GM19438 (cell line): Measurements from ENCODE around the gene TMEM204.
"Not testable (repeated sequence)": the region's sequence is repeated elsewhere in the genome, so short reads cannot be mapped to it uniquely, and the experiment has no call there.

Source experiments
- ATAC-seq: cut with Tn5 transposase; IDR thresholded peaks from one replicate; pipeline ENCODE4 v1.9.1; 2021; ENCODE audit warnings: low read depth; ENCODE audit not compliant: unreplicated experiment

Gene TMEM204

GRCh38 chr16:1581804-1582203 lies 48.3 kb downstream of the TMEM204 start:
- ATAC-seq, result no peak

DNA sequence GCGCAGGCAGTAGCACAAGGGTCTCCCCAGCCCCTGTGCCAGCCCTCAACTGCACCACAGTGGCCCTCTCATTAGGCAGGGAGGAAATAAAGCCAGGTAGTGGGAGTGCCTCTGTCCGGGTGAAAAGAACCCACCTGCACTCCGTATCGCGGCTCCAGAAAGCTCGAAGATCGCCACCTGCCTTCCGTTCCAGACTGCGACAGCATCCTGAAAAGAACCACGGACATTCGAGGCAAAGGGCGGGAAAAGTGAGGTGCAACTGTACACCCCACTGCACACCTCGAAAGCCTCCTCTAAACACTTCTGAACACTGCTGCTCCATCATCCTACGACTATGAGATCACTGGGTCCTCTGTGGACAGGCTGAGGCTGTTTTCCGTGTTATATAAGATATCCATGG lies 49.7 kb downstream of the TMEM204 start:
- ATAC-seq, result no peak

- no peak for ATAC-seq
Measured at GRCh38 chr16:1584926-1585484, 51.5 kb downstream of the TMEM204 start.

DNA sequence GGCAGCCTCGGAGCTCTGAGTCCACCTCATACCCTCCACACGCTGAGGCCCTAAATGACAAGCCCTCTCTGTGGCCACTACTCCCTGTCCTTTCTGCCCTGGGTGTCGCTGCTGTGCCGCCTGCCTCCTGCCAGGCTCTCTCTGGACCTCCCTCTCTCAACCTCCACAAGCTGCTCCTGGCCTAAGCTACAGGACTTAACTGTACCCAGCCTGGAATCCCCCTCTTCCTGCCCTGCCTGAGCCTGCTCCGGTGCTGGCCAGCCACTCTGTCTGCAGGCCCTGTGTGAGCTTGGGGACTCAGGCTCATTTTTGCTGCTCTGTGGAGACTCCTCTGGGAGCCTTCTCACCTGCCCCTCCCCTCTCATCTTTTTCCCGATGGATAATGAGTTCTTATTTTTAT lies 56.9 kb downstream of the TMEM204 start:
- ATAC-seq, result no peak

DNA sequence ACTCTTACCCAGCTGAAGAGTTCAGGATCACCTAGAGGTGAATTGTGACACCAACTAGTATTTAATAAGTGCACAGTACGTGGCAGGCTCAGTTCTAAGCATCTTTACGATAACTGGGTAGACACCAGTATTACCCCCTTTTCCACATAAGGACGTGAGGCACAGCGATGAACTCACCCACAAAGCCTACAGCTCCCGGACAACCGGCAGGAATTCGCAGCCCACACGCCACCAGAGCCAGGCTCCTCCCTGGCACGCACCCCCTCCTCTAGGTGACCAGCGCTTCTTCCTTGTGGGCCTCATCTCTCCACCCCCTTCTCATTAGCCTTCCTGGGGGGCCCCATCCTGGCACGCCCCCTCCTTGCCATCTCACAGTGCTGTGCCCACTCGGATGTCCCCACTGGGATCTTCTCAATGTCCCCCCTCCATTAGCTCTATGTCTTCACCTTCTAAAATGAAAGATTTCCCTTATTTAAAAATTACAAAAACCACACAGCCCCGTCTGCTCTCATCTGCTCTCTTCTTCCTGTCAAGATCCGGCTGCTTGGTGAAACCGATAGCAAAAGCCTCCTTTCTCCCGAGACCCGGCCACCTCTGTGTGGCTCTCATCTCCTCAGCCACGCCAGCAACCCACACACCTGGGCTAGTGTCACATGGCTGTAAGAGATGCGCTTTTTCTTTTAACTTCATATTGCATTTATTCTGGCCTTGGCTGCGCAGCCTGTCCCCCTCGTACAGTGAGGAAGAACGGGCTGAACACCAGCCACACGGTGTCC lies 57.7 kb downstream of the TMEM204 start:
- no peak for ATAC-seq

- no peak for ATAC-seq
Measured at GRCh38 chr16:1592446-1592845, 59.0 kb downstream of the TMEM204 start.

GRCh38 chr16:1595511-1595910 lies 62.0 kb downstream of the TMEM204 start:
- not testable (repeated sequence) for ATAC-seq

DNA sequence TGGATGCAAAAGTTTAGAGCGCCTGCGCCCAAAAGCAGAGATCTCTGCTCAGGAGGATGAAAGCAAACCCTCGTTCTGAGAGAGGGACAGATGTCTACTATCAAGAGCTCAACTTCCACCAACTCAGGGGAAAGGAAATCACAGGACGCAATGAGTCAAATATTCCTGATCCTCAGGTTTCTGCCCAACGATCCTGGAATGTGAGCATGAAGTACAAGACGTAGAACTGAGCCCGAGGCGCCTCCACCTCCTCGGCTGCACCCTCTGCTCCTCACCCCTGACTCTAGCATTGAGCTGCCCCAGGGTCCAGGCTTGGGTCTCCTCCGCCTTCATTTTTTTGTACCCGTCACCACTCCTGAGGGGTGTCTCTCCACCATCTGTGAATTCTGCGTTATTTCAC lies 63.0 kb downstream of the TMEM204 start:
- ATAC-seq, result no peak

DNA sequence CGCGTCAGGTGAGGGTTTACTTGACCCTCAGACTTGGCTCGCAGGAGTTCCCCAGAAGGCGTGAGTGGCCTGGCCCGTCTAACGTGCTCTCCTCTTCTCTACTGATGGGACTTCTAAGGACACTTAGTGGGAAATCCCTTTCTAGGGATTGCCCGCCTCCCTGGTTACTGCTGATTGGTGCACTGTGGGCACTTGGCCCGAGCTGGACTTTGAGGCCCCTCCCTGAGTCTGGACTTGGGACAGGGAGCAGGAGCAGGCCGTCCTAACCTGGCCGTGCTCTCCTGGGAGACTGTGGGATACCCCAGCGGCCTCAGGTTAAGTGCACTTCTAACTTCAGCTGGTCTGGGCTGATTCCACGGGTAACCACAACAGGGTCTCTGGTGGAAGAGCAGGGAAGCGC lies 63.7 kb downstream of the TMEM204 start:
- no peak for ATAC-seq

GRCh38 chr16:1601031-1601430 lies 67.6 kb downstream of the TMEM204 start:
- no peak for ATAC-seq

DNA sequence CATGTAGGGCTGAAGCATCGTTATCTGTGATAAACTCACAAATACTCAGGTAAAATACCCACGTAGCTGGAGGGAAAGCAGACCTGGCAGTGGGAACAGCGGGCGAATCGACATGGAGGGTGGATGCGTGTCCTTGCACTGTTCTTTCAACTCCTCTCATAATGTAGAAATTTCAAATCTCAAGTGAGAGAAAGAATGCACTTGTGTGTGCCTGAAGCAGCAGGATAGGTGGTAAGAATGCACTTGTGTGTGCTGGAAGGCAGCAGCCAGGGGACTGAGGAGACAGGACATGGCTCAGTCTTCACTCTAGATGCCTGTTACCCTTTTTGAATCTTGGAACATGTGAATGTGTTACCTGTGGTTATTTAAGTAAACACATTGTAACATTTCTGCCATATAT lies 68.0 kb downstream of the TMEM204 start:
- no peak for ATAC-seq

DNA sequence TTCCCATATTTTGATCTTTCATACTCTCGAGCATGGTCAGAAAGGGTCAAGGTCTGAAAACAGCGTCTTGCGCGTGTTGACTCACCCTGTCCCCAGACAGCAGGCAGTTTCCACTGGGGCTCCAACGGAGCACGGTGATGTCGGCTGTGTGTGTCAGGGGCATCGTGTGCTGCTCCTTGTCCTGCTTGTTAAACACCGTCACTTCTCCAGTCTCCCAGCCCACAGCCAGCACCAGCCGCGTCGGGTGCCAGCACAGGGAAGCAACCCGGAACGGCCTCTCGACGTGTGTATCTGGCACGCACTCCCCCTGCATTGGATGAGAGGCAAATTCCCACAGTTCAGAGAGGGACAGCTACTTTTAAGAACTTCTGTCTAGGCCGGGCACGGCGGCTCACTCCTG lies 68.8 kb downstream of the TMEM204 start:
- no peak for ATAC-seq
